Cardiac muscle cell (in vitro differentiated cells and primary cell): Measurements from ENCODE around the gene TAMALIN. TPM values are rescaled to one million over a fixed set of nuclear protein-coding genes. Genes with fewer than 3 reads are reported as not detected.

ENCODE experiments used
- DNase-seq, 2 donors: peaks; one replicate each; pipeline versions ENCODE4 v3.0.0 to v3.0.0-alpha.2; 2010 to 2017; ENCODE audit warnings: low read depth in 1 of 2, low spot score in 1 of 2
- H3K27ac ChIP-seq: fragments of 200-600 bp; sonication (generic); 2 replicates; pipeline ENCODE4 v1.5.1; 2016
- H3K27me3 ChIP-seq: fragments of 200-600 bp; sonication (generic); 2 replicates; pipeline ENCODE4 v1.6.0; 2016; ENCODE audit warnings: control low read depth
- H3K36me3 ChIP-seq: fragments of 200-600 bp; sonication (generic); 2 replicates; pipeline ENCODE4 v1.5.1; 2016; ENCODE audit warnings: control low read depth
- H3K4me1 ChIP-seq: fragments of 200-600 bp; sonication (generic); 2 replicates; pipeline ENCODE4 v1.8.1; 2017; ENCODE audit warnings: low read depth, mild to moderate bottlenecking, mixed run types
- H3K4me3 ChIP-seq: fragments of 200-600 bp; sonication (generic); 2 replicates; pipeline ENCODE4 v1.5.1; 2016; ENCODE audit warnings: mild to moderate bottlenecking
- H3K9me3 ChIP-seq: fragments of 200-600 bp; sonication (generic); 2 replicates; pipeline ENCODE4 v1.5.1; 2017; ENCODE audit warnings: low read depth, mild to moderate bottlenecking, control low read depth
- polyA plus RNA-seq: library from polyadenylated mRNA; unstranded; fragments of >200 nt; fragmentation: Nextera tagmentation; extraction: Ambion mirVana; gene quantifications from 2 replicates; pipeline ENCODE4 v1.2.1, GENCODE V29; 2016
- total RNA-seq: library from RNA; depleted of rRNA; stranded (reverse); fragments of >200 nt; gene quantifications from 2 replicates; pipeline ENCODE4 v1.2.3, GENCODE V29; 2016
- TF ChIP-seq, protein P1 (sequence below): IDR thresholded peaks from 2 replicates; pipeline ENCODE4 v1.5.1; 2012; ENCODE audit warnings: low read depth, mild to moderate bottlenecking, low read length

TAMALIN gene
- total and polyA plus RNA-seq, 2 experiments from 2014 or later: 8.2 to 12.5 TPM

DNA sequence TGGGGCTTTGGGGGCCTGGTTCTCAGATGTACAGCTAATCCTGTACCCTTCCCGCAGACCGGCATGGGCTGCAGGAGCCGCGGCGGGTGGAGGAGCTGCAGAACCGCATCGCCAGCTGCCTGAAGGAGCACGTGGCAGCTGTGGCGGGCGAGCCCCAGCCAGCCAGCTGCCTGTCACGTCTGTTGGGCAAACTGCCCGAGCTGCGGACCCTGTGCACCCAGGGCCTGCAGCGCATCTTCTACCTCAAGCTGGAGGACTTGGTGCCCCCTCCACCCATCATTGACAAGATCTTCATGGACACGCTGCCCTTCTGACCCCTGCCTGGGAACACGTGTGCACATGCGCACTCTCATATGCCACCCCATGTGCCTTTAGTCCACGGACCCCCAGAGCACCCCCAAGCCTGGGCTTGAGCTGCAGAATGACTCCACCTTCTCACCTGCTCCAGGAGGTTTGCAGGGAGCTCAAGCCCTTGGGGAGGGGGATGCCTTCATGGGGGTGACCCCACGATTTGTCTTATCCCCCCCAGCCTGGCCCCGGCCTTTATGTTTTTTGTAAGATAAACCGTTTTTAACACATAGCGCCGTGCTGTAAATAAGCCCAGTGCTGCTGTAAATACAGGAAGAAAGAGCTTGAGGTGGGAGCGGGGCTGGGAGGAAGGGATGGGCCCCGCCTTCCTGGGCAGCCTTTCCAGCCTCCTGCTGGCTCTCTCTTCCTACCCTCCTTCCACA, 52.0 kb downstream of the TAMALIN start:
- peak in 1 of 2 donors; percentile 16 for DNase-seq
- H3K27ac ChIP-seq: no peak overlapping the region
- H3K36me3 ChIP-seq: peaks cover 10% of the 10 kb centered on the region
- no peaks in the 10 kb centered on the region for H3K4me1 ChIP-seq
- no peaks in the 10 kb centered on the region for H3K27me3 ChIP-seq
- H3K4me3 ChIP-seq: no peak overlapping the region
- H3K9me3 ChIP-seq: no peaks in the 10 kb centered on the region
- TF ChIP-seq, protein P1, sequence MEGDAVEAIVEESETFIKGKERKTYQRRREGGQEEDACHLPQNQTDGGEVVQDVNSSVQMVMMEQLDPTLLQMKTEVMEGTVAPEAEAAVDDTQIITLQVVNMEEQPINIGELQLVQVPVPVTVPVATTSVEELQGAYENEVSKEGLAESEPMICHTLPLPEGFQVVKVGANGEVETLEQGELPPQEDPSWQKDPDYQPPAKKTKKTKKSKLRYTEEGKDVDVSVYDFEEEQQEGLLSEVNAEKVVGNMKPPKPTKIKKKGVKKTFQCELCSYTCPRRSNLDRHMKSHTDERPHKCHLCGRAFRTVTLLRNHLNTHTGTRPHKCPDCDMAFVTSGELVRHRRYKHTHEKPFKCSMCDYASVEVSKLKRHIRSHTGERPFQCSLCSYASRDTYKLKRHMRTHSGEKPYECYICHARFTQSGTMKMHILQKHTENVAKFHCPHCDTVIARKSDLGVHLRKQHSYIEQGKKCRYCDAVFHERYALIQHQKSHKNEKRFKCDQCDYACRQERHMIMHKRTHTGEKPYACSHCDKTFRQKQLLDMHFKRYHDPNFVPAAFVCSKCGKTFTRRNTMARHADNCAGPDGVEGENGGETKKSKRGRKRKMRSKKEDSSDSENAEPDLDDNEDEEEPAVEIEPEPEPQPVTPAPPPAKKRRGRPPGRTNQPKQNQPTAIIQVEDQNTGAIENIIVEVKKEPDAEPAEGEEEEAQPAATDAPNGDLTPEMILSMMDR: no peak

DNA sequence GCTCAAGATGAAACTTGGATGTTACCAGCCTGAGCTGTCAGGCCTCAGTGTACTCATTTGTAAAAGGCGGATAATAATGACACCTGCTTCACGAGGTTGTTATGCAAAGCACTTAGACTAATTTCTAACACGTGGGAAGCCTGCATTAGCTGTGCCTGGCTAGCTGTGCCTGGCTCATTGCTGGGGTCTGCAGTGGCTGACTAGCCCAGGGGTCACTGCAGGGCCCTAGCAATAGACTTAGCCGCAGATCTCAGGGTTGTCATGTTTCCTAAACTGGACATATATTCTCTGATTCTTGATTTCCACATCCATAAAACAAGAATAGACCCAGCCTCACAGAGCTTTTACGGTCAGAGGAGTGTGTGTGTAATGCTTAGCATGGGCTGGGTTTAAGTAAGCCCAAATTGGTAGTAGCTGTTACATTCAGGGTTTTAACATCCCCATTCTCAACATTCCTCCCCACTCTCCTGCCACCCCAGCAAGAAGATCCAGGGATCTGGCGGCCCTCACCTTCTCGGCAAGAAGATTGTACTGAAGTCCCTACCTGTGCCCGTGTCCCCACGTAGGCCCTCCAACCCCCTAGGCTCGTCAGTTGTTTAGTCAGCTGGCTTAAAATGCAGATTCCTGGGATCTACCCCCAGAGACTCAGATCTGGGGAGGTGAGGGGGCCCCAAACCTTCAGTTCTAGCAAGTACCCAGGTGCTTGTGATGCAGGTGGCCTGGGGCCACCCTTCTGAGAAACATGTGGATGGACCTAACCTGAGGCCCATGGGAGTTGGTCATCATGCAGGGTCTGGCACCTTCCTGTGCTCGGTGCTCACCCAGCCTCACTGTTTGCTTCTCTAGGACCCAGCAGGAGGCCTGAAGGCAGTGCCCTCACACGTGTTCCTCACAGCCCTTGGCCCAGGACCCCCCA, 53.1 kb downstream of the TAMALIN start:
- H3K27ac ChIP-seq: no peak overlapping the region
- H3K4me3 ChIP-seq: no peak overlapping the region
- peak in 1 of 2 donors; percentile 27 for DNase-seq
- TF ChIP-seq, protein P1: no peak
- H3K27me3 ChIP-seq: no peaks in the 10 kb centered on the region
- H3K36me3 ChIP-seq: peaks cover 10% of the 10 kb centered on the region
- no peaks in the 10 kb centered on the region for H3K4me1 ChIP-seq
- no peaks in the 10 kb centered on the region for H3K9me3 ChIP-seq

DNA sequence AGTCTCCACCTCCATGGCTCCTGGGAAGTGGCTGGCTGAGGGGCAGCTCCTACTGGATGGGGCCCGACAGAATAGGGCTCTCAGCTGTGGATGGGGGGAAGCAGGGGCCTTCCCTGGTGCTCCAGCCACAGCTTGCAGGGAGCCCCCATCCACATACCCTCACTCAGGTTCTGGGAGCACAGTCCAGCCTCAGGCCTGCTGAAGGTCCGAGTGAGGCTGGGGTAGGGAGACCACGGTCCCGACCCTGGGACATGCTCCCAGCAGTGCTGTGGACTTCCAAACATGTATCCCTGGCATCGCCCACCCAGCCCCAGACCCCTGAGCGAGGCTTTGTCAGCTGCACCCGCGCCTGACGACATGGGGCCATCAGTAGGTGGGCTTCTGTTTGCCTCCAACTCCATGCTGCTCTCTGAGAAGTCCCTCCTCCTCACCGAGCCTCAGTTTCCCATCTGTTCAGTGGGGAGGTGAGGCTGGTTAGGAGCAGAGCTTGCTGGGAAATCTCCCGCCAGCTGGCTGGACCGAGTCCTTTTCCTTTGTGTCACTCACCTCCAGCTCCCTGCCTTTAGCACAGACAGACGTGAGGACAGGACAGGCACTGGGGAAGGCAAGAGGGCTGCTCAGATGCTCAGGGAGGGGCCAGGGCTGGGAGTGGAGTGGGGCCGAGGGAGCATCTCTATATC, 53.9 kb downstream of the TAMALIN start:
- DNase-seq: no peak
- Histone ChIP-seq H3K27me3 (no peaks in the 10 kb centered on the region), H3K27ac (no peak overlapping the region), H3K9me3 (no peaks in the 10 kb centered on the region), H3K4me3 (no peak overlapping the region), H3K4me1 (no peaks in the 10 kb centered on the region), H3K36me3 (peaks cover 10% of the 10 kb centered on the region)
- TF ChIP-seq, protein P1: no peak

DNA sequence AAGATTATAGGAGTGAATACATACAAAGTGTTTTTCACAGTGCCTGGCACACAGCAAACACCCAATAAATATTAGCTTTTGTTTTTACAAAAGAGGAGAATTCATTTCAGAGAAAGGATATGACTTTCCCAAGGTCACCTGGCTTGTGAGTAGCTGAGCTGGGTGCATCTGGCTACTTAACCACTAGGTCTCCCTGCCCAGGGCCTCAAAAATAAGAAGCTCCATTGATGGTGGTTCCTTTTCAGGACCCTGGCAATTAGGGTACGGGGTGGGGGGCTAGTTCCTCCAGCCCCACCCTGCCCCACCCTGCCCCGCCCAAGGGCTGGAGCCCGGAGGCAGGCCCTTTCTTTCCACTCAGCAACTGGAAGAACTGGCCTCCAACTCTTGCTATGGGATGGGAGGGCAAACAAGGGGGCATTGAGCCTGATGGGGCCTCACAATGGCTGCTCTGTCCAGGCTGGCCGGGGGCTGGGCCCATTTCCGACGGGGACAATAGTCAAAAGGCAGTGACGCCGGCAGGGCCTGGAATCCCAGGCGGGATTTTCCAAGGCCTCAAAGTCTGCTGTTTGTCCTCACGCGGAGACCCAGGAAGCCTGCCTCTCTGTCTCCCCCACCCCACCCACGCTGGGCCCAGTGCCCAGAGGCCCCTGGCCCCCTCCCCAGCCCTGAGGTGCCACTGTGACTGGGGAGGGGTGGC, 54.9 kb downstream of the TAMALIN start:
- no peak for DNase-seq
- TF ChIP-seq, protein P1: no peak

More for the DNA sequence above, 54.9 kb downstream of the TAMALIN start:
- Histone ChIP-seq H3K27ac (no peak overlapping the region), H3K9me3 (no peaks in the 10 kb centered on the region), H3K27me3 (no peaks in the 10 kb centered on the region), H3K4me1 (no peaks in the 10 kb centered on the region), H3K4me3 (no peak overlapping the region), H3K36me3 (peaks cover 10% of the 10 kb centered on the region)
